ENCODE data around the gene GABARAP.

GRCh38 chr17:7241783-7242716 is at the start of gene GABARAP:
- peak in 1 of 2 donors; percentile 74 for TF ChIP-seq POLR2A (IDR thresholded peaks at IDR 0.05)
- TF ChIP-seq CTCF (IDR thresholded peaks at IDR 0.05) = no peak
